ENCODE data around the gene GPHN.

GPHN gene

DNA sequence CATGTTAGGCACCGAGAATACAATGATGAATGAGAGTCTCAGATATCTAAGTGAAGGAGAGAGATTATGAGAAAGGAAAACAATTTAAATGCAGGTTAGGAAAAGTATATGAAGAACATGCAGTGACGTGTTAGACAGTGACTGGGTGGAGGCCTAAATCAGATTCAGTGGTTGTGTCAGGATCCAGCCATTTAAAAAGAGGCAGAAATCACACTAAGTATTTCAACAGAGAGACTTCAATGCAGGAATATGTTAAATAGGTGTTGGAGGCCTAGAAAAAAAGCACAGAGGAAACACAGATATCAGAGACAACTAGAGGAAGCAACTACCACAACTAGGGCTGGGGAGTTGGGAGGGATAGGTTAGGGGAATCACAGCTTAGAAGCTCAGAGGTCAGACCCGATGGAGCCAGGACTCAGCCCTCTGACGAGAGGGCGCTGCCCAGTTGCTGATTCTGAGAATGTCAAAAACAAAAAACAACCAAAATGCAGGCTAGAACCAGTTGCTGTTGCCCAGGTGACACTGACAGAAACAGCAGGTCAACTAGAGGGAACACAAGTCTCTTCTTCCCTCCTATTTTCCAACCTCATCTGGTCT, 678.3 kb downstream of the GPHN start:
- no peak for DNase-seq

DNA sequence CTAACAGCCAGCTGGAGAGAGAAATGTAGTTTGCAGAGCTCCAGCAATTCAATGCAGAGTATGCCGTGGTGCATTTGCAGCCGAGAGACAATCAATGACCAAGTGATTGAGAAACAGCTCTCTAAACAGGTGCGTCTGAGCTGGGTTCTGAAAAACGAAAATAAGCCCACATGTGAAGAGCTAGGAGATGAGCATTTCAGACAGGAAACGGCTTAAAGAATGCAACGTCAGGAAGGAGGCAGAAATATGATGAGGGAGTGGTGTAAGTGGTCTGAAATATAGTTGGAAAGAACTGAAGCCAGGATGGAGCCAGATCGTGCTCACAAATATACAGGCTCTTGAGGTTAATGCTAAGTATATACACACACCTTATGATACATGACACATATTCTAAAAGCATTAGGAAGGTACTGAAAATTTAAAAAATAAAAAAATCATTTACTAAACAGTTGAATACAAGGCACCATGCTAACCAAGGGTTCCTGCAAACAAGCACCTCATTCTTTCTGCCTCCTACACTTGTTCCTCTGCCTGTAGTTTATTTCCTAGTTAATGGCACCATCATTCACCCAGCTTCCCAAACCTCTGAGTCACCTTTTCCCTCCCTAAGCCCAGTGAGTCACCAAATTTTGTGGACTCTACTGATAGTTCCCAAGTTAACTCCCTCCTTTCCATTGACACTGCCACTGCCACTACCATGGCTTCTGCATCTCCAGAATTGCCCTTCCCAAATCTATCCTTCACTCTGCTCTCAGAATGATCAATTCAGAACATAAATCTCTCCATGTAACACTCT, 679.0 kb downstream of the GPHN start:
- DNase-seq: no peak

- DNase-seq: peak; percentile 92
Observed at GRCh38 chr14:67187826-67188225, 679.9 kb downstream of the GPHN start.

DNA sequence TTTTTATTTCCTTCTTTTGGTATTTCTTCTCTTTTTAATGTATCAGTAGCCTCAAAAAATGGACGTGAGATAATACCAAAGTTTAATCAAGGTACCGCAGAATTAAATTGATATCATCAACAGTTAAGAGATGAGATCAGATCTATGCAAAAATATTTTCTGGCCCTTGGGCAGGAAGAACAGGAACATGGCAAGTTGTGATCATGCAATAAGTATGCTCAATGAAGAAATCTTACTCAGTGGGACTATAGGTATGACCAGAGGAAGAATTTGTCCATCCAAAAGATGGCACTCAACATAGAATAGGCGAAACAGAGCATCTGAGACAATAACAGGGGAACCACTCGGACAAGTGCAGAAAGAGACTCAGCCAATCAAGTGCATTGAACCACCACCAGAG, 680.4 kb downstream of the GPHN start:
- no peak for DNase-seq

- DNase-seq: no peak
Observed at GRCh38 chr14:67191768-67192290, 683.9 kb downstream of the GPHN start.

DNA sequence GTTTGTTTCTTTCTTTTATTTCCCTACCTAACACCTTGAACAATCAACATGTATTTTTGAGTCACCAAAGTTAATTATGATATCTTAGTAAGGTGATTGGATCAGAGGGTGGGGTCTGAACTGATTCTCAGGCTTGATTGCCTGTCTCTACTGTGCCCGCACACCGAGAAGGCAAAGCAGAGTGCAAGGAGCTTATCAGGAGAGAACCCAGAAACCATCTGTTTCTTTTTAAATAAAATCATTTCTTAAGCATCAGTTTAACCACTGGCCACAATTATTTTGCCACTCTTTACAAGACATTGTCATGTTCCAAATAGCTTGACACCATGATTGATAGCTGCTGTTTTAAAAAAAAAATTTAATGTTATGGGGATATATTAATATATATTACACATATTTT, 684.4 kb downstream of the GPHN start:
- DNase-seq: no peak

GRCh38 chr14:67195279-67195678, 687.3 kb downstream of the GPHN start:
- DNase-seq: no peak

DNA sequence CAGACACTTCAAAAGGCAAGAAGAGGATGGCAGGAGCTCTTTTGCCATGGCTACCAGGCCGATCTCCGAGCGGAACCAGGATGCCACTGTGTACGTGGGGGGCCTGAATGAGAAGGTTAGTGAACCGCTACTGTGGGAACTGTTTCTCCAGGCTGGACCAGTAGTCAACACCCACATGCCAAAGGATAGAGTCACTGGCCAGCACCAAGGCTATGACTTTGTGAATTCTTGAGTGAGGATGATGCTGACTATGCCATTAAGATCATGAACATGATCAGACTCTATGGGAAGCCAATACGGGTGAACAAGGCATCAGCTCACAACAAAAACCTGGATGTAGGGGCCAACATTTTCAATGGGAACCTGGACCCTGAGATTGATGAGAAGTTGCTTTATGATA, 691.1 kb downstream of the GPHN start:
- DNase-seq: no peak

DNA sequence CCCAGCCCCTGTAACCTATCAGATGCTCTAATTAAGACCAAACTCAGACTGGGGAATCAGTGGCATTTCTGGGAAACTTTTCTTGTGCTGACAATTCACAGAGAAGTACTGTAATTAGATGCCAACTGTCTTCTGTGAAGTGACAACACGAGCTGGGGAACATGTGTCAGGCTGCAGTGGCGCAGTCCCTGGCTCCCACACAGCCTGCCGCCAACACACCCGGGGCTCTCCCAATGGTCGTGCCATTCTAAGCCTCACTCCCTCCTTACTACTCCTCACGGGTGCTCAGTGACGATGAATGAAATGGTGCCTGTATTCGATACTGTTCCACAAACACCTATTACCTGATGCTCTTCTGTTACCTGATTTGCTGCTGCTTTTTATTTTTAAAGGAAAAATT, 699.9 kb downstream of the GPHN start:
- DNase-seq: no peak

DNA sequence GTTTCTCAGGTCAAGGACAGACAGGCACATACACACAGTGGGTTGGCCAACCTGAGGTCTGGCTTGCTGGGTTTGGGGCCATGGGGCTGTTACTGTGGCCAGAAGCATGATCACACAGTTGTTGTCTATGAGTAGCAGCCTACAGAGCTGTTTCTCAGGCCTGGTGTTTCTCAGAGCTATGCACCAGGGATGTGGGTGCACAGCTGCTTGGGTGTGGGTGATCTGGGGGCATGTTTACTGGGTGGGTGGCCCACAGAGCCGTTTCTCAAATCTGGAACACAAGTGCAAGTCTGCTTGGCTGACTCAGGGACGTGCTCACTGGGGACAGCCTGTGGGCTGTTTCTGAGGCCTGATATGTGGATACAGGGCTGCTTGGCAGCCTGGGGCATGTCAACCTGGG, 710.2 kb downstream of the GPHN start:
- DNase-seq: no peak

DNA sequence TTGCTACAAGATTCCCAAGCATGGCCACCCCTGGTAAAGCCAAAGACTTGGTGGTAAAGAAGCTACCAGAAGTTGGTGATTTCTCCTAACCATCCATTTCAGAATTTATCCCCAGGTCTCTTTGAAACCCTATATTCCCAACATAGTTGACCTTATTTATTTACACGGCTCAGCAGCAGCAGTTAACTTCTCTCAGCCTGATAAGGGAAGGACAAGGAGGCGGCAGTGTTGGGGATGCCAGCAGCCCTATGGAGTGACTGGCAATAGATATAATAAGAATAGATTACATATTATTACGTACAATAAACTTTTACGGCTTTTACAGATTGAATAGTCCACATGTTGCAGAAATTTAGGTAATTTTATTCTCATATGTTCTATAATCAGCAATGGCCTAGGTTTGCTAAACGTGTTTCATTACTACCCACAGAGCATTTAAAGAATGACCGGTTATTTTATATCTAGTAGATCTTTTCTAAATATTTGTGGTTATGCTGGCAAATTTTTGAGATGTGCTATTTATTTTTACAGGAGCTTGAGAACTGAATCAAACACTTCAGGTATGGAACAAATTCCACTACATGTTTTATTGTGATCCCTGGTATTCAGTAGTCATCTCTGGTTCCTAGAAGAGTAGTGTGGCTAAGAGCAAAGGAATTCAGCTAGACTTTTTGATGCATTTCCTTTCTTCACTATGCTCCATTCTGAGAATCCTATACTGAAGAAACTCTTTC, 713.5 kb downstream of the GPHN start:
- no peak for DNase-seq

DNA sequence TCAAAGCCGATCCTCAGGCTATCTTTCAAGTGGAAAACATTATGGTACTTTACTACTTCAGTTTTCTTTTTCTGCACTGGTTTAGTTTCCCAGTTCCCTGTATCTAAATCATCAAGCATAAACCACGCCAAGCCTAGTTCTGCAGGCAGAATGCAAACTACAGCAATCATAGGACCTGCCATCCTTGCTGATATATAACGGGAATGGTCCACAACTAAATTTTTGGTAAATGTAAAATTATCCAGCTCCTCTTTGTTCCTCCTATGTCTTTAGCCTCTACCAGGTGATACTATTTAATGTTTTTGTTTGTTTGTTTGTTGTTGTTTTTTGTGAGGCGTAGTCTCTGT, 714.0 kb downstream of the GPHN start:
- DNase-seq: no peak

- DNase-seq: no peak
Observed at GRCh38 chr14:67225523-67225922, 717.6 kb downstream of the GPHN start.

DNA sequence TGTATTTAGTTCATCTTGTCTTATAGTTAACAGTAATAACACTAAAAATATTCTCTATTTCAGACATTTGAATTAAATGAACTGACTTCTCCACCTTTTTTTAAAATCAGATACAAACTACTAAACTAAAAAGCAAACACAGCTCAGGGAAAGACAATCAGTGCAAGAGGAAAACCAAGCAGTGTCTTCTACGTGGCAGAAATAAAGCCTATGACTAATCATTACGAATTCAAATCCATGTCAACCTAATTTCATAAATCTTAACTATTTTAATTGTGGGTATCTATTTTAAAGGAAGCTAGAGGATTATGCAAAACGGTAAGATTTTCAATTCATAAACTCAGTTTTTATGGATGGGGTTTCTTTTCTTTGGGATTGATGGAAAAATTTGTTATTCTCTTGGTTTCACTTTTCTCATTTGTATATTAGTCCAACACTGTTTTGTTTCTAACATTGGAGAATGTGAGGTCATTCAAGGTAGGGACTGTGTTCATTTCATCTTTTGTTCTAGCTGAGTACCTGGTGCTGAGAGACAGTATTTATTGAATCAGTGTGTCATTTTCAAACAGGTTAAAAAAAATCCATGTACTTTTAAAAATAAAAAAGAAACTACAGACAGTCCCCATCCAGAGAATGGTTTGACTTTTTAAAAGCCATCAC, 720.5 kb downstream of the GPHN start:
- no peak for DNase-seq

All from DMS79 (cell line).